Tibial artery (tissue), 4 donors: ENCODE results near the gene TMEM165.

Experiments used
- DNase-seq, 2 donors: peaks; one replicate each; pipeline ENCODE4 v3.0.0-alpha.2; 2019
- H3K27ac ChIP-seq, 2 donors: fragments of 200-600 bp; sonication (generic) in 1 of 2; 1 replicate in 1 of 2; 2 replicates in 1 of 2; pipeline ENCODE4 v1.5.1; 2018 to 2019; ENCODE audit warnings: mild to moderate bottlenecking in 1 of 2
- H3K27me3 ChIP-seq, 2 donors: fragments of 200-600 bp; sonication (generic) in 1 of 2; one replicate each; pipeline versions ENCODE4 v1.5.1 to v1.6.0; 2016 to 2019
- H3K36me3 ChIP-seq, 3 donors: fragments of 200-600 bp; sonication (generic) in 2 of 3; one replicate each; pipeline ENCODE4 v1.5.1; 2016 to 2019; ENCODE audit warnings: mild to moderate bottlenecking in 2 of 3
- H3K4me1 ChIP-seq, 4 donors: fragments of 200-600 bp; sonication (generic) in 2 of 4; 1 replicate in 3 of 4; 2 replicates in 1 of 4; pipeline ENCODE4 v1.5.1; 2016 to 2019
- H3K4me3 ChIP-seq, 2 donors: fragments of 200-600 bp; sonication (generic) in 1 of 2; 1 replicate in 1 of 2; 2 replicates in 1 of 2; pipeline ENCODE4 v1.5.1; 2018 to 2019; ENCODE audit warnings: mild to moderate bottlenecking in 2 of 2
- H3K9me3 ChIP-seq, 3 donors: fragments of 200-600 bp; sonication (generic) in 1 of 3; one replicate each; pipeline ENCODE4 v1.5.1; 2016 to 2019
- intact Hi-C: fragments of 100-400 bp; cut with DNase I; formaldehyde crosslinking; loops from one replicate; pipeline ENCODE4 v1.15.0; 2023; ENCODE audit warnings: low total_unique reads
- TF ChIP-seq, protein P1 (sequence below), 2 experiments: fragments of 200-600 bp in 1 of 2; fragments of 450-650 bp in 1 of 2; IDR thresholded peaks; one replicate each; pipeline ENCODE4 v1.5.1; 2017 to 2019; ENCODE audit warnings: antibody characterized with exemption in 2 of 2, mild to moderate bottlenecking in 1 of 2, moderate library complexity in 1 of 2

Gene TMEM165

DNA sequence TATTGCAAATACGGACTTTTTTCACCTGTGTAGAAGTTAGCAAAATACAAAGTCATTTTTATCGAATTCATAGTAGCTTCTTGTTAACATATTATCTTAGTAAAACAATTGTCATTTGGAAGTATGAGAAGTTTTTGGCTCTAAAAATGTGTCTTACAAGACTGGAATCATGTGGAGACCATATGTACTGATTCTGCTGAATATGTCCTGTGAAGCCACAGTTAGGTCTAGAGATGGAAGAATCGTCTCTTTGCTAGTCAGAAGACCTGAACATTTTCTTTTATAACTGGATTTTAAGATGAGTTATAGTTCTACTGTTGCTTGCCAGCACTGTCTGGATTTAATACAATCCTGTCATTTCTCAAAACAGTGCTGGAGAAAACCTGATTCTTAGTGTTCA is 29.0 kb downstream of the TMEM165 start:
- Histone ChIP-seq H3K36me3 (peaks cover 41 to 84% (median 74%) of the 10 kb centered on the region in 3 donors), H3K4me3 (no peak overlapping the region), H3K9me3 (no peaks in the 10 kb centered on the region), H3K27ac (no peak overlapping the region), H3K4me1 (peaks cover 0 to 17% (median 2%) of the 10 kb centered on the region in 4 donors), H3K27me3 (no peaks in the 10 kb centered on the region)
- no peak for DNase-seq
- intact Hi-C loops = no loop called here
- TF ChIP-seq, protein P1, sequence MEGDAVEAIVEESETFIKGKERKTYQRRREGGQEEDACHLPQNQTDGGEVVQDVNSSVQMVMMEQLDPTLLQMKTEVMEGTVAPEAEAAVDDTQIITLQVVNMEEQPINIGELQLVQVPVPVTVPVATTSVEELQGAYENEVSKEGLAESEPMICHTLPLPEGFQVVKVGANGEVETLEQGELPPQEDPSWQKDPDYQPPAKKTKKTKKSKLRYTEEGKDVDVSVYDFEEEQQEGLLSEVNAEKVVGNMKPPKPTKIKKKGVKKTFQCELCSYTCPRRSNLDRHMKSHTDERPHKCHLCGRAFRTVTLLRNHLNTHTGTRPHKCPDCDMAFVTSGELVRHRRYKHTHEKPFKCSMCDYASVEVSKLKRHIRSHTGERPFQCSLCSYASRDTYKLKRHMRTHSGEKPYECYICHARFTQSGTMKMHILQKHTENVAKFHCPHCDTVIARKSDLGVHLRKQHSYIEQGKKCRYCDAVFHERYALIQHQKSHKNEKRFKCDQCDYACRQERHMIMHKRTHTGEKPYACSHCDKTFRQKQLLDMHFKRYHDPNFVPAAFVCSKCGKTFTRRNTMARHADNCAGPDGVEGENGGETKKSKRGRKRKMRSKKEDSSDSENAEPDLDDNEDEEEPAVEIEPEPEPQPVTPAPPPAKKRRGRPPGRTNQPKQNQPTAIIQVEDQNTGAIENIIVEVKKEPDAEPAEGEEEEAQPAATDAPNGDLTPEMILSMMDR (IDR thresholded peaks at IDR 0.05) = no peak

DNA sequence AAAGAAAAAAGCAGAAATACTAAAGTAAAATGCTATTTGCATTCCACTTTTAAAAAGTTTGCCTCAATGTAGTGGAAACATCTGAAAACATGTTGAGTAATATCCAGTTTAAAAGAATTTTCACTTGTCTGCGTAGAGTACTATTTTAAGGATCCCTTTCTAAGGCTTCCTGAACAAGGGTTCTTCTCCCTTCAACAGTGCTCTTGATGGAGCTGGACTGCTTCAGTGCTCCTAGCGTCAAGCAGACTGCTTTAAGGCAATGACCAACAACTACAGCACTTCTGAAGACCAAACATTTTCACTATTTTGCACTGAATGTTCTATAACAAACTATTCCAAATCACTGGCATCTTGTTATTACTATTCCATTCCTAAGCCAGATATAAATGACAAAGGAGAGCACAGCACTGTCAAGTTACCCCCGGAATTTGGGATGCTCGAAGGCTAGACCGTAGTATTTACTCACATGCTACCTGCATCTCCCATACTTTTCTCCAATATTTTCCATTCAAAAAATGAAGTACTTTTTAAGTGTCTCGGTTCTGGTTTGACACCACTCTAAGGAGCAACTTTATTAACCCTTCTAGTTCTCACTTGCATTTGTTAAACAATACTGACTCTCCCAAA is 36.1 kb downstream of the TMEM165 start:
- H3K27ac ChIP-seq = peak overlapping the region in 1 of 2 donors; percentile 11
- H3K36me3 ChIP-seq = peaks cover 9 to 74% (median 65%) of the 10 kb centered on the region in 3 donors
- peaks cover 0 to 8% (median 6%) of the 10 kb centered on the region in 4 donors for H3K4me1 ChIP-seq
- no peak overlapping the region for H3K4me3 ChIP-seq
- DNase-seq = no peak
- TF ChIP-seq, protein P1 (IDR thresholded peaks at IDR 0.05) = no peak
- no peaks in the 10 kb centered on the region for H3K27me3 ChIP-seq
- no peaks in the 10 kb centered on the region for H3K9me3 ChIP-seq
- intact Hi-C loops = no loop called here

DNA sequence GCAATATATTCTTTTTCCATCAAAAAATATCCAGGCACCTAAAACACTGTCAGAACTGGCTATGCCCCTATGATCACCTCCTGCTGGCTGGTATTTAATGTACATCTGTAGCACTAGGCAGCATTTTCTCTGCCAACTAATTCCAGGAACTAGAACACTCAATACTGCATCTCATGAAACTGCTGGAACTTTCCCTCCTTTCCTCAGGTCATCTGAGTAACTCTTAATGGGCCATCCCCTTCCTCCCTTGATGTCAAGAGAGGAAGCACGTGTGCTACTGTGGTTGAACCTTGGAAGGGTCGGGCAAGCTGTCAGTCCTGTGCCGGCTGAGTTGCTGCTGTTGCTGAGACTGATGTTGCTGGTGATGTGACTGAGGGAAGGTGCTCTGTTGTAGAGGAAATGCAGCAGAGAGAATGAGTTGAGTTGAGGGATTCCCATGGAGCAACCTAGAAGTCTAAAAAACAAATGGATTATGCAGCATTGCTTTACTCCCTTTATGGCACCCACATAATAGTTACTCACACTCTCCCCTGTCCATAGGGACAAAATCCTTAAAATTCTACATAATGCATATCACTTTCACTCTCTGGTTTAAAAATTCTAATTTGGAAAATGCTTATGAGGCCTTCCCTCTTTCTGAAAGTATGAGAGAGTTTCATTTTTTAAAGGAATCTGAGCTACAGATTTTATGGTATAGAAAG is 39.5 kb downstream of the TMEM165 start:
- peaks cover under 1 to 63% (median 57%) of the 10 kb centered on the region in 3 donors for H3K36me3 ChIP-seq
- no peaks in the 10 kb centered on the region for H3K9me3 ChIP-seq
- H3K4me3 ChIP-seq = no peak overlapping the region
- peak overlapping the region in 1 of 2 donors; percentile 16 for H3K27ac ChIP-seq
- DNase-seq = no peak
- intact Hi-C loops = no loop called here
- peaks cover 0 to 8% (median 6%) of the 10 kb centered on the region in 4 donors for H3K4me1 ChIP-seq
- no peaks in the 10 kb centered on the region for H3K27me3 ChIP-seq
- TF ChIP-seq, protein P1 (IDR thresholded peaks at IDR 0.05) = no peak

DNA sequence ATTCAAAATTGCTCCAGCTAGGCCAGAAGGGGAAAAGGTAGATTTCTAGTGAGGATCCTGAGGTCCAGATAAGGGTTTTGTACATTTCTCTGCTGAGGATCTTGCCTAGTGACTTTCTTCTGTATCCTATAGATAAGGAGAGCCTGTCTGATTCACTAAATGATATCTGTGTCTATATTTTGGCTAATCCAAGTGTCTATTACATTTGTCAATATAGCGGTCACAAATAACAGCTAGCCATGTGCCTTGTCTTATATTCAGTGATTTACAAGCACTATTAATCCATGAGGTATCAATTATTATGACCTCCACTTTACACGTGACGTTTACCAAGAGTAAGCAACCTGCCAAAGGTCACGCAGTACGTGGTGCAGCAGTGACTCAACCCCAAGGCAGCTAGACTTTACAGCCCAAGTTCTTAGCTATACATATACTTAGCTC is 41.6 kb downstream of the TMEM165 start:
- no peaks in the 10 kb centered on the region for H3K9me3 ChIP-seq
- H3K27me3 ChIP-seq = no peaks in the 10 kb centered on the region
- no peak overlapping the region for H3K27ac ChIP-seq
- intact Hi-C loops = no loop called here
- TF ChIP-seq, protein P1 (IDR thresholded peaks at IDR 0.05) = no peak
- no peak for DNase-seq
- H3K36me3 ChIP-seq = peaks cover 5 to 72% (median 60%) of the 10 kb centered on the region in 3 donors
- no peak overlapping the region for H3K4me3 ChIP-seq
- peaks cover 0 to 8% (median 2%) of the 10 kb centered on the region in 4 donors for H3K4me1 ChIP-seq

DNA sequence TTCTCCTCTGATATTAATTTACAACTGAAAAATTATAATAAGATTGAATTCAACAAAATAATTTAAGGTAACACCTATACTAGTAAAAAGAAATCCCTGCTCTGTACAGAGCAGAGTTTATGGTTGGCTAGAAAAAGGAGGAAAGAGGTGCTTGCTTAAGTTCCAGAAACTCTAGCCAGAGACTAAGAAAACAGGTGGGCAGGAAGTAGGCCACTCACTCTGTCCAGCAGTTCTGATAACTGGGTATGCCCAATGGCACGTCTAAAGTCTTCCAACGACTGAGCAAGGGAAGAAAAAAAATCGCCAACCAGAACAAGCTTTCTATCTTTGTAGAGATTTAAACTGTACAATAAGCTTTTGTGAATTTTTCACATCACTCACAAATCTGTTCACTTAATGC is 42.1 kb downstream of the TMEM165 start:
- H3K27ac ChIP-seq = no peak overlapping the region
- no peaks in the 10 kb centered on the region for H3K9me3 ChIP-seq
- TF ChIP-seq, protein P1 (IDR thresholded peaks at IDR 0.05) = no peak
- H3K36me3 ChIP-seq = peaks cover 5 to 71% (median 63%) of the 10 kb centered on the region in 3 donors
- H3K4me3 ChIP-seq = no peak overlapping the region
- H3K27me3 ChIP-seq = no peaks in the 10 kb centered on the region
- peaks cover 0 to 8% (median 2%) of the 10 kb centered on the region in 4 donors for H3K4me1 ChIP-seq
- no peak for DNase-seq
- intact Hi-C loops = no loop called here
